AG08396 (cell line): ENCODE data around the gene TBL1X.

Experiments
- DNase-seq: peaks from one replicate; pipeline ENCODE4 v3.0.0; 2012; ENCODE audit warnings: low spot score, mixed read lengths

Gene TBL1X

GRCh38 chrX:9587642-9588041, 122.8 kb downstream of the TBL1X start:
- no peak for DNase-seq

- DNase-seq = no peak
These were observed 126.6 kb downstream of the TBL1X start for GRCh38 chrX:9591496-9591895.

- no peak for DNase-seq
These were observed 128.9 kb downstream of the TBL1X start for GRCh38 chrX:9593756-9594155.

DNA sequence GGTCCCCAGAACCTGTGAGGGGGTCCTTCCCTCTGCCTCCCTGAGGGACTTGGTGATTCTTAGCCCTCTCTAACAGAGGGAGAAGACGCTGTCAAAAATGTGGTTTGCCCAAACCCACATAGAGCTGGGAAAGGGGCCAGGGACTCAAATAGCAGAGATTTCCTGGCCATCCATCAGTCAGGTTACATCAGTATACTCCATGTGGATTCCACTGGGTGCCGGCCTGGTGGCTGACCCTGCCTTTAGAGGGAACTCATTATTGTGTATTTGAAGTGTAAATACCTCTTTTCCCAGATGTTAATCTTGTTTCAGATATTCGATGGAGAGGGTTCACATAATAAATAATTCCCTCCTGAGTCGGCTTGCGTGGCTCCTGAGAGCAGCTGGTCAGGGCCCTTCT, 130.3 kb downstream of the TBL1X start:
- peak; percentile 32 for DNase-seq

GRCh38 chrX:9596837-9597236, 132.0 kb downstream of the TBL1X start:
- DNase-seq = no peak

GRCh38 chrX:9597361-9598035, 132.6 kb downstream of the TBL1X start:
- peak; percentile 12 for DNase-seq

DNA sequence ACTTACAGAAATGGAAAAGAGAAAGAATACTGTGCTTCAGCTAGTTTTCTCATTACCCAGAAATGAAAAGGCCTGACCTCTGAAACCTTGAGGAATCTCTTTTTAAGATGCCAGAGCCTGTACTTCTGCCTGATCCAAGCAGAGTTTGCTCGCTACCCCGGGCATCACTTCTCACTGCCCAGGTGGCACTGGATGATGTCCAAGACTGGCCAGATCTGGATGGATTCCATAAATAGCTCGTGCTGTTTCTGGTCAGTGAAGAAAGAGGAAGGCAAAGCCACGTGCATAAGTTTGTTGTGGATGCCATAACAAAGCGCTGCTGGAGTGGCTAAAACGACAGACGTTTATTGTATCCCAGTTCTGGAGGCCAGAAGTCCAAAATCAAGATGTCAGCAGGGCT, 133.5 kb downstream of the TBL1X start:
- no peak for DNase-seq

GRCh38 chrX:9604111-9604907, 139.5 kb downstream of the TBL1X start:
- peak; percentile 64 for DNase-seq

GRCh38 chrX:9604908-9605306, 140.0 kb downstream of the TBL1X start:
- no peak for DNase-seq

DNA sequence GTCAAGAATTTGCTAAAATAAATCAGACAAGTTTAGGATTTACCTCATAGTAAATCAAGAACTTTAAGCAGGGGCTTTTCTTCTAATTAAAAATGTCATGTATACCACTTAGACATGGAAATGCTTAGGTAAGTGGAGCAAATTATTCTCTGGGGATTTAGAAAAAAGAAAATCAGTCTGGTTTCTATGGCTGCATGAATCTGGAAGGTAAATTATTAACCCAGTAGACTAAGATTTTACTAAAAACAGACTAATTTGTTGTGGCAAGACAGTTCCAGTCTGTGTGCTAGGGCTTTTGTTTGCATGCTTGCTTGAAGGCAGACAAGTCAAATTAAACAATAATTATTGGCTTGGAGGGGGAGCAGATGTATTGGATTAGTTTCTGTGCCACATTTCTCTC, 140.6 kb downstream of the TBL1X start:
- DNase-seq = no peak

DNA sequence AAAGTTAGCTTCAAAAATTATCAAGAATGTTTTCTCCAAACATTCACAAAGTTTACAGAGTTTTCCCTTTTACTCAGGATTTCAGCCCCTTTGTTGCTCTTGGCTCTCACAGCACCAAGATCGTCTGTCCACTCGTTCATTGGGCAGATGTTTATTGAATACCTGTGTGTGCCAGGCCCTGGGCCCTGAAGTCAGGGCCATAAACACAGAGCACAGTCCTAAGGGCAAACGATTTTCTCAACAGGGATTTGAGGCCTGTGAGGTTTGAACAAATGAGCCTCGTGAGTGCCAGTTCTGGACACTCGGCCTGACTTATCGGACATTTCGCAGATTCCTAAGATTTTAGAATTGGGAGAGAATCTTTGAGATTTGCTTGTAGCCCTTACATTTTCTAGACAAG, 142.1 kb downstream of the TBL1X start:
- no peak for DNase-seq

- no peak for DNase-seq
These were observed 144.6 kb downstream of the TBL1X start for GRCh38 chrX:9609499-9609898.

DNA sequence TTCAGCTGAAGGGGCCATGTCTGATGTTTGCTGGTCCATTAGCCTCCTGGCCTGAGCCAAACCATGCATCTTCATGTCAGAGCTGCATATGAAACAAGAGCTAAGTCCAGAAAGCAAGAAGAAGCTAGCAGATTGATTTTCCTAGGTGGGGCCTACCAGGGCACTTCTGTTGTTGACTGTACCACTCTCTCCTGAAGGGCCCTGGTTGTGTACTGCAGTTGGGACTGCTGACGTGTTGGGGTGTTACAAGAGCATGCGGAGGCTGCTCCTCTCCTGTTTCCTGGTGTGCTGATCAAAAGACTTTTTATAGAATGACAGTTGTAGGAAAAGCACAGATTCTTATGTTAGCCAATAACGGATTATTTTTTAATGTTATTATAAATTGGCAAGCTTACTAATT, 145.1 kb downstream of the TBL1X start:
- DNase-seq = no peak

GRCh38 chrX:9610771-9611392, 146.0 kb downstream of the TBL1X start:
- DNase-seq = no peak

DNA sequence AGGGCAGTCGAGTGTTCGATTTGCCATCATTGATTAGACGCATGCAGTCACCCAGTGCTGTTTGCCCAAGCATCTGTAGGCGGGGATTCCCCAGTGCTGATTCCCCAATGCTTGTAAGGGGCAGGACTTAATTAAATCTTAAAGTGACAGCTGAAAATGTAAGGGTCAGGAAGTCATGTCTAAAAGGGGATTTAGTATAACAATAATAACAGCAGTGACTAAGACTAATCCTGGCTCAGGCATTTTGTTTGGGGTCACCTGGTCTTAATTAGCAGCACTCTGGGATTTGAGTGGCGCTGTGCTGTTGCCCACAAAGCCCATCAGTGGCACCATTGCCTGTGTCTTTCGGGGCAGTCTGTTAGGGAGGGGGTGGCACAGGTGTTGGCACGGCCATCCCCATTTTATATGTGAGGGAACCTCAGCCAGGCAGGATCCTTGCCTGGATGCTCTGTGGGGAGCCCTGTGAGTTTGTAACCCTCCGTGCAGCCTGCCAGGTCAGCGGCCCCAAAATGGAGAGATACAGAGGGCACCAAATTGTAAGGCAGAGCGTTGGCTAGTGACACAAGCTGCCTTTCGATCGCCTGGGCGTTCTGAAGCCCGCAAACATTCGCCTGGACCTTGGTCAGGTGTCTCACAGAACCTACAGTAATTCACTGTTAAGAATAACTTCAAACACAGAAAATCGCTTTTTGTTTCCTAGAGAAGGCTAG, 146.7 kb downstream of the TBL1X start:
- no peak for DNase-seq

GRCh38 chrX:9612146-9612505, 147.3 kb downstream of the TBL1X start:
- no peak for DNase-seq

DNA sequence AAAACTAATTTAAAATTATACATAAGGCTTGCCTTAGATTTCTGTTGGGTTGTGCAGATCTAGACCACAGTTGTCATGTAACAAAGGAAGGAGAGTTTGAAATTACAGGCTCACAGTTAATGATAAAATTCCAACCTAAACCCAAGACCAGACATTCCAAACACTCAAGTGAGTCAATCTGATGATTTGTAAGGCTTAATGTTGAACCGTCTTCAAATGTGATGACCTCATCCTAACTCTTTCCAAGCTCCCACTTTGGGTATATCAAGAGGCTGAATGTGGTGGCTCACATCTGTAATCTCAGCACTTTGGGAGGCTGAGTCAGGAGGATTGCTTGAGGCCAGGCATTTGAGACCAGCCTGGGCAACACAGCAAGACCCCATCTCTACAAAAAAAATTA, 149.2 kb downstream of the TBL1X start:
- DNase-seq = peak; percentile 15

DNA sequence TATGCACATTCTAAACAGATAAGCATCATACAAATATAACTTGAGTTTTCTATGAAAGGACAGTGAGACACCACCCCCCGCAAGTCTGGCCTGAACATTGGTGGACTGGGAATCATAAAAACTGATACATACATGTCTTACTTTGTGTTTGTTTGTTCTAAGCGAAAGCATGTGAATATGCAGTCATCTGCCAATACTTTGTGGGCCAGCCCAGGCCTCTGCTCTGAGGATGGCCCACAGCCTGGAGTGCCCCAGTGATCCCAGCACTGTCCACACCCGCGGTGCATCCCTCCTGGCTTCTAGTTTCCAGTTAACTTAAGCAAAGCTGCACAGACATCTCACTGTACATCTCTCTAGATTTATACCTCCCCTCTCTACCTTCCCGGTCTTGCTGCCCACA, 154.3 kb downstream of the TBL1X start:
- no peak for DNase-seq

- DNase-seq = no peak
These were observed 154.7 kb downstream of the TBL1X start for GRCh38 chrX:9619581-9619980.

DNA sequence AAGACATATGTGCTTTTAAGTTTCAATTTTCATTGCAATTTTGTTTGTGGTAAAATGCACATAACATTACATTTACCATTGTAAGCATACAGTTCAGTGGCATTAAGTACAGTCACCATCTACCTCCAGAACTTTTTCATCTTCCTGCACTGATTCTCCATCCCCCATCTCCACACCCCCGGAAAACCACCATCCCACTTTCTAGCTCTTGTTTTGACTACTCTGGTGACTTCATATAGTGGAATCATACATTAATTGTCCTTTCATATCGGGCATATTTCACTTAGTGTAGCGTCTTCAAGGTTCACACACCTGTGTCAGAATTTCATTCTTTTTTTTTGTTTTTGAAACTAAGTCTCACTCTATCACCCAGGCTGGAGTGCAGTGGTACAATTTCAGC, 157.3 kb downstream of the TBL1X start:
- DNase-seq = no peak

DNA sequence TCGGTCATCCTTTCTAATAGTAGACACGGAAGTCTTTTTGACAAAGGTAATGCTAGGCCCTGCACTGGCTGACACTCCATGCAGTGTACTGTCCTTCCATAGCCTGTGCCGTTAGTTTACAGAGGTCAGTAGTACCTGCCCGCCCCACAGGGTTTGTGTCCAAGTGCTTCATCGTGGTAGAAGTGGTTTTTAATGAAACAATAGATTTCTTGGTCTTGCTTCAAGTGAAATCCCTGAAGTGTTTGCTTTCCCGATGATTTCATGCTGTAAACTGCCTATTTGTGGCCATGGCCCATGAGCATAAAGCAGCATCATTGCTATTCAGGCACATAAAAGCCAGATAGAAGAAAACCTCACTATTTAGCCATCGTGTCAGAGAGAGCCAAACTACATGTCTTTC, 161.5 kb downstream of the TBL1X start:
- DNase-seq = no peak

DNA sequence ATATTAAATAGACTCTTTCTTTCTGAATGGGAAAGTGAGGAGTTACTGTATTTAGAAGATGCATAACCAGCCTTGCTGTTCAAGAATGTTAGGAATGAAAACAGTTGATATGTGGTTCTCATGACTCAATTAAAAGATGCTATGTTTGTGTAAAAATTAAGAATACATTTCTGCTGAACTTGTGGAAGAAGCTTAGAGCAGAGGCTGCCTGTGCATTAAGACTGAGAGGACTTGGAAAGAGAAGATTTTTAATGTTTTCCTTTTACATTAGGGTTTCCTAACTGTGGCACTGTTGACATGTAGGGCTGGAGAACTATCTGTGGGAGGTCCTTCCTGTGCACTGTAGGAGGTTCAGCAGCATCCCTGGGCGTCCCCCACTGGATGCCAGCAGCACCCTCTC, 163.1 kb downstream of the TBL1X start:
- DNase-seq = no peak
